ENCODE measurements around the gene COX15. TPM values are rescaled to one million over a fixed set of nuclear protein-coding genes. Genes with fewer than 3 reads are reported as not detected.

Gene COX15
- total RNA-seq, 1 donor = 11.3 TPM

- Histone ChIP-seq H3K27me3 (ENCODE audit: insufficient read depth, low read length) (no peaks in the 10 kb centered on the region), H3K9me3 (ENCODE audit: low read depth, low read length) (no peaks in the 10 kb centered on the region), H3K4me3 (ENCODE audit: low read length) (no peak overlapping the region), H3K4me1 (ENCODE audit: insufficient read depth, low read length) (no peaks in the 10 kb centered on the region)
These were observed 20.7 kb downstream of the COX15 start for GRCh38 chr10:99711129-99711719.

GRCh38 chr10:99709480-99710229, 22.3 kb downstream of the COX15 start:
- Histone ChIP-seq H3K4me1 (ENCODE audit: insufficient read depth, low read length) (no peaks in the 10 kb centered on the region), H3K9me3 (ENCODE audit: low read depth, low read length) (no peaks in the 10 kb centered on the region), H3K4me3 (ENCODE audit: low read length) (no peak overlapping the region), H3K27me3 (ENCODE audit: insufficient read depth, low read length) (no peaks in the 10 kb centered on the region)

- Histone ChIP-seq H3K9me3 (ENCODE audit: low read depth, low read length) (no peaks in the 10 kb centered on the region), H3K27me3 (ENCODE audit: insufficient read depth, low read length) (no peaks in the 10 kb centered on the region), H3K4me1 (ENCODE audit: insufficient read depth, low read length) (no peaks in the 10 kb centered on the region), H3K4me3 (ENCODE audit: low read length) (no peak overlapping the region)
These were observed 23.4 kb downstream of the COX15 start for GRCh38 chr10:99708428-99709012.

GRCh38 chr10:99700649-99701048, 31.3 kb downstream of the COX15 start:
- no peaks in the 10 kb centered on the region for H3K9me3 ChIP-seq (ENCODE audit: low read depth, low read length)
- H3K27me3 ChIP-seq (ENCODE audit: insufficient read depth, low read length) = no peaks in the 10 kb centered on the region
- no peaks in the 10 kb centered on the region for H3K4me1 ChIP-seq (ENCODE audit: insufficient read depth, low read length)
- H3K4me3 ChIP-seq (ENCODE audit: low read length) = no peak overlapping the region

GRCh38 chr10:99698504-99699080, 33.3 kb downstream of the COX15 start:
- Histone ChIP-seq H3K9me3 (ENCODE audit: low read depth, low read length) (no peaks in the 10 kb centered on the region), H3K4me3 (ENCODE audit: low read length) (no peak overlapping the region)

GRCh38 chr10:99695761-99696160, 36.2 kb downstream of the COX15 start:
- H3K9me3 ChIP-seq (ENCODE audit: low read depth, low read length) = no peaks in the 10 kb centered on the region
- H3K27me3 ChIP-seq (ENCODE audit: insufficient read depth, low read length) = no peaks in the 10 kb centered on the region
- H3K4me1 ChIP-seq (ENCODE audit: insufficient read depth, low read length) = no peaks in the 10 kb centered on the region
- no peak overlapping the region for H3K4me3 ChIP-seq (ENCODE audit: low read length)

More at GRCh38 chr10:99698504-99699080, 33.3 kb downstream of the COX15 start:
- H3K4me1 ChIP-seq (ENCODE audit: insufficient read depth, low read length) = no peaks in the 10 kb centered on the region
- no peaks in the 10 kb centered on the region for H3K27me3 ChIP-seq (ENCODE audit: insufficient read depth, low read length)

- Histone ChIP-seq H3K9me3 (ENCODE audit: low read depth, low read length) (no peaks in the 10 kb centered on the region), H3K27me3 (ENCODE audit: insufficient read depth, low read length) (no peaks in the 10 kb centered on the region), H3K4me1 (ENCODE audit: insufficient read depth, low read length) (no peaks in the 10 kb centered on the region), H3K4me3 (ENCODE audit: low read length) (no peak overlapping the region)
These were observed 37.9 kb downstream of the COX15 start for GRCh38 chr10:99693933-99694583.

- Histone ChIP-seq H3K4me3 (ENCODE audit: low read length) (no peak overlapping the region), H3K4me1 (ENCODE audit: insufficient read depth, low read length) (peaks cover 12% of the 10 kb centered on the region), H3K9me3 (ENCODE audit: low read depth, low read length) (no peaks in the 10 kb centered on the region), H3K27me3 (ENCODE audit: insufficient read depth, low read length) (no peaks in the 10 kb centered on the region)
These were observed 42.5 kb downstream of the COX15 start for GRCh38 chr10:99689461-99689860.

GRCh38 chr10:99685597-99685967, 46.3 kb downstream of the COX15 start:
- H3K9me3 ChIP-seq (ENCODE audit: low read depth, low read length) = no peaks in the 10 kb centered on the region
- no peak overlapping the region for H3K4me3 ChIP-seq (ENCODE audit: low read length)

GRCh38 chr10:99682752-99683151, 49.2 kb downstream of the COX15 start:
- H3K27me3 ChIP-seq (ENCODE audit: insufficient read depth, low read length) = no peaks in the 10 kb centered on the region
- no peaks in the 10 kb centered on the region for H3K9me3 ChIP-seq (ENCODE audit: low read depth, low read length)
- H3K4me1 ChIP-seq (ENCODE audit: insufficient read depth, low read length) = peaks cover 12% of the 10 kb centered on the region
- no peak overlapping the region for H3K4me3 ChIP-seq (ENCODE audit: low read length)

More at GRCh38 chr10:99685597-99685967, 46.3 kb downstream of the COX15 start:
- Histone ChIP-seq H3K27me3 (ENCODE audit: insufficient read depth, low read length) (no peaks in the 10 kb centered on the region), H3K4me1 (ENCODE audit: insufficient read depth, low read length) (peaks cover 12% of the 10 kb centered on the region)

Other genes starting within 250 kb of the COX15 start
- not detected for gene NKX2-3, start 199.2 kb downstream of the COX15 start, total RNA-seq
- 43.1 TPM for gene SLC25A28, start 111.7 kb downstream of the COX15 start, total RNA-seq
- 4.6 TPM for gene ENTPD7, start 72.6 kb downstream of the COX15 start, total RNA-seq
- gene CUTC, start 107 bp upstream of the COX15 start, total RNA-seq = 19.2 TPM
- 2.2 TPM for gene ABCC2, start 50.5 kb upstream of the COX15 start, total RNA-seq

All from mononuclear cell (primary cell).